Keratinocyte (primary cell): ENCODE results near the gene OR2AG2.

Experiments used
- EZH2 ChIP-seq: IDR thresholded peaks from one replicate; pipeline ENCODE4 v1.6.1; 2012; ENCODE audit warnings: inconsistent platforms, mild to moderate bottlenecking, low read length, moderate library complexity
- TF ChIP-seq, protein P1 (sequence below), 3 experiments: IDR thresholded peaks in 1 of 3; conservative IDR thresholded peaks in 1 of 3; optimal IDR thresholded peaks in 1 of 3; 2 replicates in 2 of 3; 3 replicates in 1 of 3; pipeline versions ENCODE3 to v1.5.1; 2011; ENCODE audit warnings: low read length in 3 of 3, mild to moderate bottlenecking in 3 of 3, moderate library complexity in 2 of 3, control low read depth in 1 of 3, inconsistent platforms in 1 of 3; ENCODE audit not compliant: insufficient read depth in 2 of 3; ENCODE audit errors: extremely low read depth in 1 of 3

DNA sequence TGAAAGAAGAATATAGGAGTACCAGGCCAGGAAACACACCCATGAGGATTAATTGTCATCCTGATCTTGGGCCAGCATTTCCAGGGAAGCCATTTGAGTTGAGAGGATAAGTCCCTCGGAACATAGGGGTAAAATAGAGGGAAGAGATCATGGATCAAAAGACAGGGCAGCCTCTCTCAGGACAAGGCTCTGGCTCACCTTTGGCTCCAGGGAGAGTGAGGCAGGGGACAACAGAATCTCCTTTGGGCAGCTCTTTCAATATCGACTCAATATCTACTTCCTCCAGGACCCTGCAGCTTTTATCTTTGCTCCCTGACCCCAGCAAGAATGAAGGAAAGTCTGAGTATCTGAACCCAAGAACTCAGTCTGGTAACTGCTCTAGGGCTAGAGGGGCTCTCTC is 10.9 kb upstream of the OR2AG2 start, which contains the start of gene OR2AG1:
- TF ChIP-seq, protein P1, sequence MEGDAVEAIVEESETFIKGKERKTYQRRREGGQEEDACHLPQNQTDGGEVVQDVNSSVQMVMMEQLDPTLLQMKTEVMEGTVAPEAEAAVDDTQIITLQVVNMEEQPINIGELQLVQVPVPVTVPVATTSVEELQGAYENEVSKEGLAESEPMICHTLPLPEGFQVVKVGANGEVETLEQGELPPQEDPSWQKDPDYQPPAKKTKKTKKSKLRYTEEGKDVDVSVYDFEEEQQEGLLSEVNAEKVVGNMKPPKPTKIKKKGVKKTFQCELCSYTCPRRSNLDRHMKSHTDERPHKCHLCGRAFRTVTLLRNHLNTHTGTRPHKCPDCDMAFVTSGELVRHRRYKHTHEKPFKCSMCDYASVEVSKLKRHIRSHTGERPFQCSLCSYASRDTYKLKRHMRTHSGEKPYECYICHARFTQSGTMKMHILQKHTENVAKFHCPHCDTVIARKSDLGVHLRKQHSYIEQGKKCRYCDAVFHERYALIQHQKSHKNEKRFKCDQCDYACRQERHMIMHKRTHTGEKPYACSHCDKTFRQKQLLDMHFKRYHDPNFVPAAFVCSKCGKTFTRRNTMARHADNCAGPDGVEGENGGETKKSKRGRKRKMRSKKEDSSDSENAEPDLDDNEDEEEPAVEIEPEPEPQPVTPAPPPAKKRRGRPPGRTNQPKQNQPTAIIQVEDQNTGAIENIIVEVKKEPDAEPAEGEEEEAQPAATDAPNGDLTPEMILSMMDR (optimal IDR thresholded peaks at IDR 0.05 in 1 of 3, IDR thresholded peaks at IDR 0.05 in 1 of 3, conservative IDR thresholded peaks at IDR 0.05 in 1 of 3; ENCODE audit: extremely low read depth in 1 of 3, insufficient read depth in 2 of 3, low read length in 3 of 3): no peak
- TF ChIP-seq EZH2: no peak
